GM21367 (cell line): ENCODE data around the gene SMIM24.

ENCODE experiments used
- ATAC-seq: cut with Tn5 transposase; IDR thresholded peaks from one replicate; pipeline ENCODE4 v1.9.1; 2021; ENCODE audit not compliant: unreplicated experiment

SMIM24 gene

GRCh38 chr19:3475449-3475848 is 4.9 kb downstream of the SMIM24 start:
- no peak for ATAC-seq

- ATAC-seq, result no peak
These were observed 5.7 kb downstream of the SMIM24 start for GRCh38 chr19:3474614-3475013.

GRCh38 chr19:3474010-3474409 is 6.3 kb downstream of the SMIM24 start:
- no peak for ATAC-seq

GRCh38 chr19:3471954-3472655 is 8.2 kb downstream of the SMIM24 start:
- no peak for ATAC-seq

- no peak for ATAC-seq
These were observed 9.7 kb downstream of the SMIM24 start for GRCh38 chr19:3470500-3471128.

- no peak for ATAC-seq
These were observed 10.5 kb downstream of the SMIM24 start for GRCh38 chr19:3469638-3470499.

- no peak for ATAC-seq
These were observed 12.1 kb downstream of the SMIM24 start for GRCh38 chr19:3468211-3468610.

GRCh38 chr19:3467437-3468198 is 12.7 kb downstream of the SMIM24 start:
- no peak for ATAC-seq

- no peak for ATAC-seq
These were observed 13.7 kb downstream of the SMIM24 start for GRCh38 chr19:3466635-3467034.

- no peak for ATAC-seq
These were observed 14.8 kb downstream of the SMIM24 start for GRCh38 chr19:3465552-3465951.

GRCh38 chr19:3464587-3465235 is 15.6 kb downstream of the SMIM24 start:
- ATAC-seq, result no peak

GRCh38 chr19:3463714-3464586 is 16.4 kb downstream of the SMIM24 start:
- ATAC-seq, result no peak

- ATAC-seq, result no peak
These were observed 17.2 kb downstream of the SMIM24 start for GRCh38 chr19:3462991-3463713.

- no peak for ATAC-seq
These were observed 20.3 kb downstream of the SMIM24 start for GRCh38 chr19:3459965-3460582.

GRCh38 chr19:3459089-3459881 is 21.0 kb downstream of the SMIM24 start:
- no peak for ATAC-seq

- no peak for ATAC-seq
These were observed 21.9 kb downstream of the SMIM24 start for GRCh38 chr19:3458229-3459088.
